HEK293 (cell line): ENCODE measurements around the gene CPLX3.

Experiments
- CTCF ChIP-seq: fragments of 450-650 bp; formaldehyde crosslinking; IDR thresholded peaks from 2 replicates; pipeline ENCODE4 v1.5.1; 2016; ENCODE audit warnings: missing biosample characterization, missing genetic modification characterization
- ZNF280D ChIP-seq: fragments of 450-650 bp; formaldehyde crosslinking; IDR thresholded peaks from 2 replicates; pipeline ENCODE4 v1.5.1; 2016; ENCODE audit warnings: missing biosample characterization, missing genetic modification characterization
- ZNF560 ChIP-seq: fragments of 450-650 bp; formaldehyde crosslinking; IDR thresholded peaks from 2 replicates; pipeline ENCODE4 v1.5.1; 2017; ENCODE audit warnings: missing biosample characterization, missing genetic modification characterization, borderline replicate concordance
- ZSCAN18 ChIP-seq: fragments of 450-650 bp; formaldehyde crosslinking; IDR thresholded peaks from 2 replicates; pipeline ENCODE4 v1.5.1; 2016; ENCODE audit warnings: missing biosample characterization, missing genetic modification characterization

- TF ChIP-seq CTCF (tag by site-specific recombination) (no peak), ZSCAN18 (tag by site-specific recombination) (no peak), ZNF560 (tag by site-specific recombination) (no peak), ZNF280D (tag by site-specific recombination) (no peak)
Measured at GRCh38 chr15:74830868-74831267, 4.4 kb downstream of the CPLX3 start.
